AG10803 (cell line): ENCODE data around the gene AXIN2.

Experiments
- DNase-seq: peaks from one replicate; pipeline ENCODE4 v3.0.0; 2010; ENCODE audit warnings: low read depth
- H3K4me3 ChIP-seq: 2 replicates; pipeline ENCODE4 v1.5.1; 2011; ENCODE audit warnings: mild to moderate bottlenecking, low read length, control low read depth
- CTCF ChIP-seq: conservative IDR thresholded peaks from 2 replicates; pipeline ENCODE4 v1.5.1; 2011; ENCODE audit warnings: mild to moderate bottlenecking, low read length, control low read depth, inconsistent platforms

The AXIN2 gene

GRCh38 chr17:65576939-65577338, 15.5 kb upstream of the AXIN2 start:
- TF ChIP-seq CTCF = no peak
- no peak for DNase-seq

GRCh38 chr17:65573282-65573602, 11.8 kb upstream of the AXIN2 start:
- no peak overlapping the region for H3K4me3 ChIP-seq
- no peak for DNase-seq
- no peak for TF ChIP-seq CTCF

More at GRCh38 chr17:65576939-65577338, 15.5 kb upstream of the AXIN2 start:
- H3K4me3 ChIP-seq = no peak overlapping the region

GRCh38 chr17:65572581-65573281, 11.3 kb upstream of the AXIN2 start:
- no peak overlapping the region for H3K4me3 ChIP-seq
- DNase-seq = no peak
- no peak for TF ChIP-seq CTCF

DNA sequence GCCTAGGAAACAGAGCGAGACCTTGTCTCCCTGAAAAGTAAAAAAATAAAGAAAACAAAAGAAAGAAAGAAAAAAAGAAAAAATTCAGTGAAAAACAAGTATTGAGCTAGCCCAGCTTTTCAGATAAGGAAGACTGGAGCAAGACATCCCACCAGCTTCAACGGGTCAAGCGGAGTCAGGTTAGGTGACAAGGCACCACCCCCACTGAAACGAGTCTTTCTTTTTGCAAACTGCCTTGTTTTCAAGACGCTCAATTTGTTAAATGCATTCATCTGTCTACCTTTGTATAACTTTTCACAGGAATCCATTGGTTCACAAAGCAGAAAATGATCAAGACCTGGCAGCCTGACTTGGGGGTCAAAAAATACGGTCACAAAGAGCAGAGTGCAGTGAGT, 10.7 kb upstream of the AXIN2 start:
- DNase-seq = no peak
- H3K4me3 ChIP-seq = no peak overlapping the region
- TF ChIP-seq CTCF = no peak

GRCh38 chr17:65568918-65569317, 7.5 kb upstream of the AXIN2 start:
- DNase-seq = no peak
- H3K4me3 ChIP-seq = no peak overlapping the region
- TF ChIP-seq CTCF = no peak

GRCh38 chr17:65567566-65567965, 6.1 kb upstream of the AXIN2 start:
- TF ChIP-seq CTCF = no peak

DNA sequence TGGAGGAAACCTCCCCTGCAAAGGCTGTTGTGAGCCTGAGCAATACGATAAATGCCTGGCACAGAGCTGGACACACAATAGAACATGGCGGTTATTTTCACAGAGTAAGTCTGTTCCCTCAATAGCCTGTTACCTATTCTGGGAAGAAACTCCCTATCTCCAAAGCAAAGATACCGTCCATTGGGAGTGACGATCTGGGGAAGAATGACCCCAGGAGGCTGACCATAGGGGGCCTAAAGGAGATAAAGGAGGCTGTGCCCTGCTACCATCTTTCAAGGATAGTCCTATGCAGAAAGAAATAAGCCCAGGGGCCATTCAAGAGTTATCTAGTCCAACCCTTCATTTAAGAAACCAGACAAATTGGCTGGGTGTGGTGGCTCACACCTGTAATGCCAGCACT, 4.1 kb upstream of the AXIN2 start:
- H3K4me3 ChIP-seq = no peak overlapping the region
- TF ChIP-seq CTCF = no peak
- no peak for DNase-seq

More at GRCh38 chr17:65567566-65567965, 6.1 kb upstream of the AXIN2 start:
- H3K4me3 ChIP-seq = no peak overlapping the region
- DNase-seq = no peak
